ENCODE data around the gene TANC1. TPM values are rescaled to one million over a fixed set of nuclear protein-coding genes. Genes with fewer than 3 reads are reported as not detected.

The TANC1 gene
- total RNA-seq, 2 donors from 2014 or later, result 2.9 to 9.5 TPM

GRCh38 chr2:159086826-159087225, 118.4 kb downstream of the TANC1 start:
- DNase-seq, result no peak
- WGBS, 2 experiments (ENCODE audit: insufficient coverage in 1 of 2, insufficient read length in 1 of 2), result 92 to 94% methylated on average over 3 to 4 of the region's 4 CpGs
- no peak overlapping the region for H3K9ac ChIP-seq (ENCODE audit: extremely low read depth, low read length, poor library complexity, severe bottlenecking)
- no peaks in the 10 kb centered on the region for H3K27me3 Mint-ChIP-seq (ENCODE audit: insufficient read depth)
- peaks cover 24% of the 10 kb centered on the region for H3K36me3 ChIP-seq (ENCODE audit: control insufficient read depth, insufficient read depth, low read length)
- no peak overlapping the region for H3K27ac ChIP-seq (ENCODE audit: low read depth, low read length)
- H3K4me3 ChIP-seq (ENCODE audit: low read length), result no peak overlapping the region
- H3K27me3 ChIP-seq (ENCODE audit: control insufficient read depth, insufficient read depth, low read length, poor library complexity, severe bottlenecking), result no peaks in the 10 kb centered on the region
- peaks cover 11% of the 10 kb centered on the region for H3K4me1 Mint-ChIP-seq
- no peaks in the 10 kb centered on the region for H3K36me3 Mint-ChIP-seq (ENCODE audit: low read depth)
- no peaks in the 10 kb centered on the region for H3K4me1 ChIP-seq (ENCODE audit: control insufficient read depth, insufficient read depth, low read length)
- TF ChIP-seq CTCF (conservative IDR thresholded peaks at IDR 0.05), result no peak
- no peak overlapping the region for H3K27ac Mint-ChIP-seq
- H3K4me3 Mint-ChIP-seq, result no peak overlapping the region
- no peaks in the 10 kb centered on the region for H3K9me3 ChIP-seq (ENCODE audit: control insufficient read depth, low read length)
- no peaks in the 10 kb centered on the region for H3K9me3 Mint-ChIP-seq

GRCh38 chr2:159088906-159089305, 120.5 kb downstream of the TANC1 start:
- Mint-ChIP-seq H3K4me3 (no peak overlapping the region), H3K27me3 (ENCODE audit: insufficient read depth) (no peaks in the 10 kb centered on the region), H3K27ac (no peak overlapping the region), H3K9me3 (no peaks in the 10 kb centered on the region), H3K36me3 (ENCODE audit: low read depth) (no peaks in the 10 kb centered on the region), H3K4me1 (peaks cover 20% of the 10 kb centered on the region)
- Histone ChIP-seq H3K9ac (ENCODE audit: extremely low read depth, low read length, poor library complexity, severe bottlenecking) (no peak overlapping the region), H3K4me1 (ENCODE audit: control insufficient read depth, insufficient read depth, low read length) (peaks cover 4% of the 10 kb centered on the region), H3K27ac (ENCODE audit: low read depth, low read length) (no peak overlapping the region), H3K4me3 (ENCODE audit: low read length) (no peak overlapping the region), H3K9me3 (ENCODE audit: control insufficient read depth, low read length) (no peaks in the 10 kb centered on the region), H3K36me3 (ENCODE audit: control insufficient read depth, insufficient read depth, low read length) (peaks cover 24% of the 10 kb centered on the region), H3K27me3 (ENCODE audit: control insufficient read depth, insufficient read depth, low read length, poor library complexity, severe bottlenecking) (no peaks in the 10 kb centered on the region)
- peak; percentile 62 for DNase-seq
- WGBS, 2 experiments (ENCODE audit: insufficient coverage in 1 of 2, insufficient read length in 1 of 2), result 73% methylated on average over 1 of the region's 1 CpG; no CpG with 5 or more reads in 1 of the 2 experiments
- peak; percentile 64 for TF ChIP-seq CTCF (conservative IDR thresholded peaks at IDR 0.05)

GRCh38 chr2:159089543-159089942, 121.1 kb downstream of the TANC1 start:
- peaks cover 1% of the 10 kb centered on the region for H3K36me3 Mint-ChIP-seq (ENCODE audit: low read depth)
- DNase-seq, result no peak
- Histone ChIP-seq H3K36me3 (ENCODE audit: control insufficient read depth, insufficient read depth, low read length) (peaks cover 24% of the 10 kb centered on the region), H3K27ac (ENCODE audit: low read depth, low read length) (no peak overlapping the region), H3K4me1 (ENCODE audit: control insufficient read depth, insufficient read depth, low read length) (peaks cover 4% of the 10 kb centered on the region), H3K4me3 (ENCODE audit: low read length) (no peak overlapping the region), H3K27me3 (ENCODE audit: control insufficient read depth, insufficient read depth, low read length, poor library complexity, severe bottlenecking) (no peaks in the 10 kb centered on the region), H3K9ac (ENCODE audit: extremely low read depth, low read length, poor library complexity, severe bottlenecking) (no peak overlapping the region), H3K9me3 (ENCODE audit: control insufficient read depth, low read length) (peaks cover 4% of the 10 kb centered on the region)
- TF ChIP-seq CTCF (conservative IDR thresholded peaks at IDR 0.05), result no peak
- WGBS, 2 experiments (ENCODE audit: insufficient coverage in 1 of 2, insufficient read length in 1 of 2), result 90 to 95% methylated on average over 3 of the region's 3 CpGs
- H3K27ac Mint-ChIP-seq, result no peak overlapping the region
- no peaks in the 10 kb centered on the region for H3K9me3 Mint-ChIP-seq
- no peak overlapping the region for H3K4me3 Mint-ChIP-seq
- no peaks in the 10 kb centered on the region for H3K27me3 Mint-ChIP-seq (ENCODE audit: insufficient read depth)
- H3K4me1 Mint-ChIP-seq, result peaks cover 20% of the 10 kb centered on the region
